NOMO-1 treated with DMSO at 0.1 percent for 48 hours (cell line): ENCODE data around the gene KIAA0753.
"Not testable (repeated sequence)": the region's sequence is repeated elsewhere in the genome, so short reads cannot be mapped to it uniquely, and the experiment has no call there.

ENCODE experiments used
- DNase-seq: peaks from one replicate; lab custom pipeline; 2025; ENCODE audit not compliant: unreplicated experiment; lab: John Stamatoyannopoulos, UW

The KIAA0753 gene

DNA sequence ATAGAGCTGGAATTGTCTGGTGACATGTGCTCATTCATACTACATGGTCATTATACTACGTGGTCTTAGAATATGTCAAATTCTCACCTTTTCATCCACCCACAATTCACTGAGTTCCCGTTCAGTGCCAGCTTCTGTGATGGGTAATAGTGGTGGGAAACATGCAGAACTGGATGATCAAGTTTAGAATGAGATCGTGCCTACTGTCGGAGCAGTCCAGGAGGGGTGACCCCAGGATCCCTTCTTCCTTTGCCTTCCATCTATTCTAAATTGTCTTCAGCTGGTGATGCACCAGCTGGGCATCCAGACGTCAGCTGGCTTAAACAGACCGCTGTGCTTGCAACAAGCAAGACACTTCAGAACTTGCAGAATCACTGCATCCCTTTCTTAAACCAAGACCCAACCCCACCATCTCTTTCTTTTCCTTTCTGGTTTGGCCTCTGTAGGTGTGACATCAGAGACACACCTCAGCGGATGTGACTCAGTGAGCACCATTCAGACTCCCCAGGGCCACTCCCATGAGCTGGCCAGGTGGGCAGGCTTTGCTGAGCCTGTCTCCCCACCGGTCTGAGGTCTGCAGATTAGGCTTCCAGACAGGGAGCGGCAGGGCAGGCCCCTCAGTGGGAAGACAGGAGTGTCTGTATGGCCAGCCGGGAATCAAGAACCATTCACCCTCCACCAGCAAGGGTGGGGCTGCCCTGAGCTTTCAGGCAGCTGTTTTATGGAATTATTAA, 29.1 kb upstream of the KIAA0753 start:
- no peak for DNase-seq

- no peak for DNase-seq
Observed at GRCh38 chr17:6668727-6669425, 28.4 kb upstream of the KIAA0753 start.

DNA sequence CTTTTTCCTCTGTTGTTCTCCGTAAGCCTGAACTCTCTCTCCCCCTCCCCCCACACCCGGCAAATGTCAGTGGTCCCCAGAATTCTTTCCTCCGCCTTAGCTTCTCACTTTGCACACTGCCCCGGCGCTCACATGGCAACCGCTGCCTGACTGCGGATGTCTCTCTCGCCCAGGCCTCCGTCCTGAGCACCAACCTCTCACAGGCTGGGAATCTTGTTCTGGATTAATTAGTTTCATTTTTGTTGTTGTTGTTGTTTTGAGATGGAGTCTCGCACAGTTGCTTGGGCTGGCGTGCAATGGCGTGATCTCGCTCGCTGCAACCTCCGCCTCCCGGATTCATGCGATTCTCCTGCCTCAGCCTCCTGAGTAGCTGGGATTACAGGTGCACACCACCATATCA, 27.7 kb upstream of the KIAA0753 start:
- DNase-seq, result no peak

DNA sequence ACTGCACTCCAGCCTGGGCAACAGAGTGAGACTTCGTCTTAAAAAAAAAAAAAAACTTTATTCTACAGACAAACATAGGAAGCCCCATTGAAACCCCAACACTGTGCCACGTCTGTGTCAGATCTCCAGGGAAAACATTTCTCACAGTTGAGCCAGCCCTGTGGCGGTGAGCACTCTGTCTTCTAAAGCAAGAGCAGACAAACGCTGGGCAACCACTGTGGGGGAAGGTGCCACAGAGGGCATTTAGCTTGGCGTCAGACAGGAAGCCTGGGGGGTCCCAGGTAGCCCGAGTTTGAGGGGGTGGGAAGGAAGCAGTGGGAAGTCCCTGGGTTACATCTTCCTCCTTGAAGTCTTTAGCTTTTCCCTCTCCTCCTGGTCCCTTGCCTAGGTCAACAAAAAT, 27.0 kb upstream of the KIAA0753 start:
- no peak for DNase-seq

GRCh38 chr17:6666557-6666956, 26.0 kb upstream of the KIAA0753 start:
- no peak for DNase-seq

DNA sequence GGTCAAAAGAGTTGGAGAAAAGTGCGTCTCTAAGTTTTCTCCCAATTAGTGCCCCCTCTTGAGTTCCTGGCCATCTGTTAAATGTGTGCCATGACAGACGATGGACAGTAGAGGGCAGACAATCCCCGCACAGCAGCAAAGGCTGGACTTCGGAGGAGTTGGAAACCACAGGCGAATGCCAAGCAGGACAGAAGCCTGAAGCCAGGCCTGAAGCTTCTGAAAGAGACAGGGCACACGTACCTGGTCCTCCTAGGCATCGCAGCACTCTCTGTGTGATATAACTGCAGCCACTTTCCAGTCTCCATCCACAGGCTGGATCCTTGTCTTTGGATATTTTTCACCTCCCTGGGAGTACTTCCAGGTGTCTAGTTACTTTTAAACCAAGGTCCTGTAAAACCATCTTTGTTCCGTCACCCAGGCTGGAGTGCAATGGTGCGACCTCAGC, 25.6 kb upstream of the KIAA0753 start:
- peak; percentile 62 for DNase-seq

DNA sequence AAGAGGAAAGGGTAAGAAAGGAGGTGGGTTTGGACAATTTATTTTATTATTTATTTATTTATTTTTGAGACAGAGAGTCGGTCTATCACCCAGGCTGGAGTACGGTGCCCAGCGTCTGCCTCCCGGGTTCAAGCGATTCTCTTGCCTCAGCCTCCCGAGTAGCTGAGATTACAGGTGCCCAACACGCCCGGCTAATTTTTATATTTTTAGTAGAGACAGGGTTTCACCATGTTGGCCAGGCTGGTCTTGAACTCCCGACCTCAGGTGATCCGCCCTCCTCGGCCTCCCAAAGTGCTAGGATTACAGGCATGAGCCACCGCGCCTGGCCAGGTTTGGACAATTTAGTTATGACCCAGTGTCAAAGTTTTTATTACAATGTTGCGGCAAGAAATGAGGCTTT, 22.7 kb upstream of the KIAA0753 start:
- not testable (repeated sequence) for DNase-seq

- no peak for DNase-seq
Observed at GRCh38 chr17:6661464-6661848, 20.9 kb upstream of the KIAA0753 start.

- peak; percentile 83 for DNase-seq
Observed at GRCh38 chr17:6660805-6661463, 20.4 kb upstream of the KIAA0753 start.

GRCh38 chr17:6660101-6660500, 19.6 kb upstream of the KIAA0753 start:
- DNase-seq, result no peak

DNA sequence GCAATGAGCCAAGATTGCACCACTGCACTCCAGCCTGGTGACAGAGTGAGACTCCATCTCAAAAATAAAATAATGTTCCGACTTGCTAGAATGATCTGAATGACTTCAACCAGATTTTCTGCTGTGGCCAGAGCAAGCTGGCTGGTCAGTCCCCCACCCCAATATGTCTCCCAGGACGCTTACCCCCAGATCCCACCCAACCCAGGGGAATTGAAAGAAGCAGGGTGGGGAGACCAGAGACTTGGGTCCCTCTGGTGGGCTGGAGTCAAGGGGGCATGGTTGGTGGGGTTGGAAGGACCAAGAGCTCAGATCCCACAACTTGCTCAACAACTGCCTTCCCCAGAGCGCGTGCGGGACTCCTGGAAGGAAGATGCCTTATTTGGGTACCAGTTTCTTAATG, 17.9 kb upstream of the KIAA0753 start:
- not testable (repeated sequence) for DNase-seq

GRCh38 chr17:6657633-6658287, 17.2 kb upstream of the KIAA0753 start:
- DNase-seq, result no peak

GRCh38 chr17:6656797-6657632, 16.5 kb upstream of the KIAA0753 start:
- not testable (repeated sequence) for DNase-seq

DNA sequence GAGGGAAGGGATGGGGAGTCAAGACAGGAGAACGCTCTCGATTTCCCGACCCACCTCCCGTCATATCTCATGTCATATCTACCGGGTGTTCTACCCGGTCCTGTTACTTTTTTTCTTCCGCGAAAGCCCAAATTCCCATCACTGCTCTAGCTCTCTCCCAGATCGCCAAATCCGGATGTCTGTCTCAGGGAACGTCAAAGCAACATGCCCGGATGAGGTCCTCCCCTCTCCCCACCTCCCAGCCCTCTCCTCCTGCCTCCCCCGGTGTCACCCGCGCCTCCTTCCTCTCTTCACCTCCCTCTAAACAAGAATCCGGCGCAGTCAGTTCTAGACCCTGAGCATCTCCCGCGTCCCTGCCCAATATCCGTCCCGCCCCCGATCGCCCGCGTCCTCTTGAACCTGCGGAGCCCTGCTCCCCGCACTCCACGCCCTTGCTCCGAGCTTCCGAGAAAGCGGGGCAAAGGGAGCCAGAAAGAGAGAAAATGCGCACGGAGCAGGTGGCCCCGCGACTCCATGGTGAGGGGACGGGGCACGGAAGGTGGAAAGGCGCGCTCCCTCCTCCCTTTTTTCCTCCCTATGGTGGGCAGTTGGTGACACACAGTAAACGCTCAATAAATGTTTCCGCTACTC, 15.3 kb upstream of the KIAA0753 start:
- not testable (repeated sequence) for DNase-seq

DNA sequence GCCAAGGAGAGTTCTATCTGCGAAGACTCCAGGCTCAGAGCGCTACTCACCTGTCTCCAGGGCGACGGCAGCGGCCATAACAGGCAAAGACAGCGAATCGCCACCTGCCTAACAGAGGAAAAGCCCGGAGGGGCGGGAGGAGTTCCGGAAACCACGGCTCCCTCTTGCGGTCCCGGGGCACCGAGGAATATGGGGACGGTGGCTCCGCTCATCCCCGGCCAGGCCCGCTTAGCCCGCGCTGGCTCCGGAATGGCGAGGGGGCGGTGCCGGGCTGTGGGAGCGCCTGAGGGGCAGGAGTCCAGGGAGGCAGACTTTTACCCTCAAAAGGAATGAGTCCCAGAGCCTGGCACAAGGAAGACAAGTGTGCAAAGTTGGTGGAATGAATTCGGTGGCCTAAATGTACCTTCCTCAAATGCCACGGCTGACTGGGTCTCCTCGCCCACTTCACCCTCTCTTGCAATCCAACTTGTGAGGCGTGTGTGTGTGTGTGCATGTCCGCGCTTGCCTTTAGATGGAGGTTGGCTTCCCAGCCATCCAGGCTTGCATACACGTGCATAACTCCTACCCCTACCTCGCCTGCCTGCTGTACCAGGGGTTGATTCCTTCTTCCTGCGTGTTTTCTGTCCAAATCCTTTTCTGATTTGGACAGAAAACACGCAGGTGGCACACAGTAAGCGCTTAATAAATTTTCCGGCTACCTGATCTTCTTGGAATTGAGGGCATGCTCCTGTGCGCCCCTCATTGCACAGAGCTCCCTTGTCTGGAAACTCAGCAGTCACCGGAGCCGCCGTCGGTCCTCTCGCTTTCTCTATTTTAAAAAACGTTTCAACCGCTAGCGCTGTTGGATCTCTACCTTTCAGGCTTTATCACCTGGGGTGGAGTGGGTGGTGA, 14.6 kb upstream of the KIAA0753 start:
- DNase-seq, result no peak

DNA sequence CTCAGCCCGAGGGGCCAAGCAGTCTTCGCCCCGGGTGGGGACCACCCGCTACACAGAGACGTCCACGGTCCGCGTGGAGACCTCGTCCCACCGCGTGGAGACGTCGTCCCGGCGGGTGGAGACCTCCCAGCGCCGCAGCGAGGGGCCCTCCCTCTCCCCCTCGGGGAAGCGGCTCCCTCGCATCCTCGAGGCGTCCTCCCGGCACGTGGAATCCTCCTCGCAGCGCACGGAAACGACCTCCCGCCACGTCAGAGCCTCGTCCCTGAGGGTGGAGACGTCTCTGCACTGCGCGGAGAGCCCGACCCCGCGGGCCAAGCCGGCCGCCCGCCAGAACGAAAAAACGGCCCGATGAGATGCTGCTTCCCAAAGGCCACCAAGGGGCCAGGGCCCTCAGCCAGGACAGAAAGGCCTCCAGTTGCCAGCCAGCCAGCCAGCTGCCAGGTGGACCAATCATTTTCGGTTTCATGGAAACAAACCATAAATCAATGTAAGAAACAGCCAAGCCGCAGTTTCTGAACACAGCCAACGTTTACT, 11.5 kb upstream of the KIAA0753 start:
- peak; percentile 23 for DNase-seq

DNA sequence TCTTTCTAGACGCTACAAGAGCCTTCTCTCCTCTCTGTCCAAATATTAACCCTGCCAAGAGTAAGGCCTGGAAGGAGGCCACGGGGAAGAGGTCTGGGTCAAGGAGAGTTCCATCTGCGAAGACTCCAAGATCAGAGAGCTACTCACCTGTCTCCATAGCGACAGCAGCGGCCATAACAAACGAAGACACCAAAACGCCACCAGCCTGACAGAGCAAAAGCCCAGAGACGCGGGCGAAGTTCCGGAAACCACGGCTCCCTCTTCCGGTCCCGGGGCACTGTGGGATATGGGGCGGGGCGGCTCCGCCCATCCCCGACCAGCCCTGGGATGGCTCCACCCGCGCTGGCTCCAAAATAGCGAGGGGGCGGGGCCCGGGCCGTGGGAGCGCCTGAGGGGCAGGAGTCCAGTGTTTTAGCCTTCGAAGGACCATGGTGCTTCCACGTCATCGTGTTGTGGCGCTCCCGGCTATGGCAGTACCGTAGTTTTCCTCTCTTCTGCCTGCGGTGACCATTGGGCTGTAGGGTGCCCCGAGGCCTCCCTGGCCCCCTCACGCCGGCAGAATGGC, 10.9 kb upstream of the KIAA0753 start, which contains the start of the genes C17orf100 and MED31:
C17orf100 (plus strand) TSS at position 409 of the 565 bp plus-strand sequence; CDS start at position 561, 152 bp downstream.
MED31 (minus strand) TSS at position 252 of the 565 bp plus-strand sequence; CDS start at position 175, 77 bp downstream.
- DNase-seq, result peak; percentile 92

- no peak for DNase-seq
Observed at GRCh38 chr17:6648181-6648580, 7.7 kb upstream of the KIAA0753 start.
